Mucosa of gallbladder (tissue), 1 donor: ENCODE results near the gene BLMH. TPM values are rescaled to one million over a fixed set of nuclear protein-coding genes. Genes with fewer than 3 reads are reported as not detected.

Experiments used
- DNase-seq: peaks from one replicate; pipeline ENCODE4 v3.0.0-alpha.2; 2020; ENCODE audit warnings: low spot score
- total RNA-seq: library from RNA; stranded (reverse); gene quantifications from one replicate; pipeline ENCODE4 v1.2.1, GENCODE V29; 2021
- donor health status: DM: no; HTN: no; CAD: no.

Gene BLMH
- total RNA-seq, 1 donor from 2014 or later: 30.2 TPM

DNA sequence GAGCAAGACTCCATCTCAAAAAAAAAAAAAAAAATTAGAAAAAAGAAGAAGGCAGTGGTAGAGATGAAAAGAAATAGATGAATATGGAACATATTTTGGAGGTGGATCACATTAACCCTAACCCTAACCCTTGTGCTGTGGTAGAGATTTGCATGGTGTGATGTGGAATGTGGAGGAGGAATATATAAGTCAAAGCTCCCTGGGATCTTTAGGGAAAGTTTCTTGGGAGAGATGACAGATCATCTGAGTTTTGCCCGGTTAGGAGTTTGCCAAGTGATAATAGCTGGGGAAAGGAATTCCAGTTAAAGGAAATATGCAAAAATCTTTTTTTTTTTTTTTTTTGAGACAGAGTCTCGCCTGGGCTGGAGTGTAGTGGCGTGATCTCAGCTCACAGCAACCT lies 13.0 kb upstream of the BLMH start:
- DNase-seq: no peak

DNA sequence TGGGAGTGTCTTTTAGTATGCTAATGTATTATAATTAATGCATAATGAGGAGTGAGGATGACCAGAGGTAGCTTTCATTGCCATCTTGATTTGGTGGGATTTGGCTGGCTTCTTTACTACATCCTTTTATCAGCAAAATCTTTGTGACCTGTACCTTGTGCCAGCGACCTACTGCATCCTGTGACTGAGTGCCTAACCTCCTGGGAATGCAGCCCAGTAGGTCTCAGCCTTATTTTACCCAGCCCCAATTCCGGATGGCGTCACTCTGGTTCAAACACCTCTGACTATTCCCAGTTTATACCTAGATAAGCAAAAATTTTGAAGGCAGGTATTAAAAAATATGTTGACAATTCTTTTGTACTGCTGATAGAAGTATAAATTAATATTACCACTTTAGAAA lies 10.5 kb upstream of the BLMH start:
- no peak for DNase-seq

DNA sequence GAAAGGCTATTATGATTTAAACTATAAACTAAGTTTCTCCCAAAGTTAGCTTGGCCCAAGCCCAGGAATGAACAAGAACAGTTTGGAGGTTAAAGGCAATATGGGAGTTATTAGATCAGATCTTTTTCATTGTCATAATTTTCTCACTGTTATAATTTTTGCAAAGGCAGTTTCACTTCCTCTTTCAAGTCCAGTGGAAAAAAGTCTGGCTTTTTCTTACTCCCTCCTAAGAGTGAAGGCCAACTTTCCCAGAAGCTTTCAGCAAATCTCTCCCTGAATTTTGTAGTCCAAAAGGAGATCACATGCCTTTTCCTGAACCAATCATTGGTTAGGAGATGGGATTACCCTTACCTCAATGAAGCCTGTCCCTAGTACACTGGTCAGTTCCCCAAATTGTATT lies 9.1 kb upstream of the BLMH start:
- DNase-seq: no peak

DNA sequence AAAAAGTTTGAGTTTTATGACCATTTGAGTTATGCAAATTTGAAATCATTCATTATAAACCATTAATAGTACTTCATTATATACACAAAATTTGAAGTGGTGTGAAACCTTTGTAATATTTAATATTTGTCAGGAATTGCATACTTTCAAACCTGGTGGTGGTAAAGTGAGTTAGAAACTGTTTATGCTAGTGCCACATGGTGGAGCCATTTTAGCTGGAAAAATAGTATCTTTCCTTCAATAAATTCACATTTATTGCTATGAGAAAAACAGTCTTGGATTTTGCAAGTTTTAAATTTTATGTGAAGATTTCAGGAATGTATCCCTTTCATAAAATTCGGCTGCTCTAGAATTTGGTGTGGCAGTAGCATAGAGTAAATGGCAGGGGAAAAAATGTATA lies 7.3 kb upstream of the BLMH start:
- DNase-seq: no peak

DNA sequence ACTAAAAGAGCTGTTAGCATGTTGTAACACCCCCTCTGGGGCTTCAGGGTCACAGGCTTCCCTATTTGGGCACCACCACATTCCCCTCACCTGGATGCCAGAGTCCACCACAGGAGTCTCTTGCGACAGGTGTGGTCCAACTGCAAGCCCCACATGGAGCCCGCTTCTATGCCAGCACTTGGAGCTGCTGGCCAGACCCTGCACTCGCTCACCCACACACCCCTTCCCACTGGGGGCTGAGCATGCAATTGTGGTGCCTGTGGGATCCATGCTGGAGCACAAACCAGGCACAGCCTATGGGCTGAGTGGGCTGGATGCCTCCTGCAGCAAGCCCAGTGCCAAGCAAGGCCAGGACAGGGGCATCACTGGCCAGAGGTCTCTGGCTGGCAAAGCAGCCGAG lies 6.0 kb upstream of the BLMH start:
- DNase-seq: no peak

DNA sequence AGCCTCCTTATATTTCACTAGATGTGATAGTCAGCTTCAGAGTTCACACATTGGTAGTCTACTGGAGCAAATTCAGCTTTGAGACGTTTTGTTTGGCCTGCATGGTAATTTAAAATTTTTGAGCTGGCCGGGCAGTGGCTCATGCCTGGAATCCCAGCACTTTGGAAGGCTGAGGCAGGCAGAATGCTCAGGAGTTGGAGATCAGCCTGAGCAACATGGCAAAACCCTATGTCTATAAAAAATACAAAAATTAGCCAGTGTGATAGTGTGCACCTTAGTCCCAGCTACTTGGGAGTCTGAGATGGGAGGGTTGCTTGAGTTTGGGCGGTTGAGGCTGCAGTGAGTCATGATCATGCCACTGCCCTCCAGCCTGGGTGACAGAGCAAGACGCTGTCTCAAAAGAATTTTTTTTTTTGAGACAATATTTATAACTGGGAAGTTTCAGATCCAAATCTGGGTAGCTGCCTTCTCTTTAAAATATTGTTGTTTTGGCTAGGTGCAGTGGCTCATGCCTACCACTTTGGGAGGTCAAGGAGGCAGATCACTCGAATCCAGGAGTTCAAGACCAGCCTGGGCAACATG lies 4.8 kb upstream of the BLMH start:
- no peak for DNase-seq

DNA sequence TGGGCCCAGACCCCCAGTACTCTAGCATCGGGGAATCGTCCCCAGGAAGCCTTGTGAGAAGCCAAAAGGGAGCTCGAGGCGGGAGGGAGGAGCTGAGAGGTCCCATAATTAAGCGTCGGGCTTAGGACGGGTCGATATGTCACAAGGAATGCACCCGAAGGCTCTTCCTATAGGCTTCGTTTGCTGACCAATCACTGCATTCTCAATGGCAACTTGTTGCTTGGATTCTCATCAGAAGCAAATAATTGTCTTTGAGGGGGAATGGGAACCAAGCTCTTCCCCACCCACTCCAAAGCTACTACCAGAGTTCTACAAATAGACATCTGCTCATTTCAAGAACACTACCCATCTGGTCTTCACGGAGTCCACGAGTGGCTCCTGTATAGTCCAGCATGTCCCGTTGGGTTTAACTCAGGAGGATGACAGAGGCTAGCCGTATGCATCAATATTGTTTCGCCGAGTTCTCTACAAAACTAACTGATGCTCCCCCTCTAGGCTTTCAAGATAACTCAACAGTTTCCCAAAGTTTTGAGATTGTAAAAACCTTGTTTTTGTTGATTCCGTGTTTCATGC lies 628 bp upstream of the BLMH start:
- peak; percentile 18 for DNase-seq

DNA sequence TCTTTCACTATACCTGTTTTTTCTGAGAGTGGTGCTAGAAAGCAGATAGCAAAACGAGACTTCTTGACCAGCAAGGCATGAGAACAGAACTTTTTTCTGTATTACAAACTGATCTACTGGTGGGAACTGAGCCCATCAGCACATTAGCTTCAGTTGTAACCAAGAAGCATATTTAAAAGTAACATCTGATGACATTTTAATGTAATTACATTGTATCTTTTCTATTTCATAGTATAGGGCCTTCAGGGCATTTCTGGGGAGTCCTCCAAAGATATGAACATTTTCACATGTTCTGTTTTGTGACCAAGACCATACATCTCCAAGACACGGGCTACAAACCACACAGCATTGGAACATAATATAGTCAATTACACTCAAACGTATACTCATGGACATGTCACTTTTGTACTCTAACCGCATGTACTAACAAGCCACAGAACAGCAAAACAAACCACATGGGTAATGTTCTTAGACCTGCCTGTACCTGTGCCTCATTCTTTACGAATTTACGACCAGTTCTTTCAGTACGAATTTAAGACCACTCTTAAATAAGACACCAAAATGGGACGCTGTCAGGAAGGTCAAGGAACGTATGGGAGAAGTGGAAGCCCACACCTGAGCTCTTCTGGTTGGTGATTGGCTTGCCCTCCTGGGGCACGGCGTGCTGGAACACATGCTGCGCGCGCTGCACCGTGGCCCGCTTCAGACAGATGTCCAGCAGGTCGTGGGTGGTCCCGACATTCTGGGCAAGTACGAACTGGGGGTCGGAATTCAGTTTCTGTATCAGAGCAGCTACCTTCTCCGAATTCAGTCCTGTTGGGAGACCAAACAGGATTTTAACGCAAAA lies 825 bp downstream of the BLMH start:
- DNase-seq: no peak

DNA sequence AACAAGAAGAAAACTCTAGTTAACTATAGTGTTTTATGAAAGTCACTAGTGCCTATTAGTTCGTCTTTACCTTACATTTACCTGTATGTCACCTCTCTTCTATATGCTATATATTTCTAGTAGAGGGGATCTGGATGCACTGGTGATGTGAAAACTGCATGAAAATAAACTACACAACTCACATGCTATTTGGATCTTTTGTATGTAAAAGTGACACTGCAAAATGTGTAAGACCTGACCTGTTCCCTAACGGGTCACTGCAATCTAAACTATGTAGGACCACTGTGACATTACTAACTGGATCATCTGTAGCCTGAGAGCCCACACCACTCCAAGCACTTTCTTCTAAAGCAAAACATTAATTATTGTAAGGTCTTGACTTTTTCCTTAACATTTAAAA lies 1.7 kb downstream of the BLMH start:
- DNase-seq: no peak

DNA sequence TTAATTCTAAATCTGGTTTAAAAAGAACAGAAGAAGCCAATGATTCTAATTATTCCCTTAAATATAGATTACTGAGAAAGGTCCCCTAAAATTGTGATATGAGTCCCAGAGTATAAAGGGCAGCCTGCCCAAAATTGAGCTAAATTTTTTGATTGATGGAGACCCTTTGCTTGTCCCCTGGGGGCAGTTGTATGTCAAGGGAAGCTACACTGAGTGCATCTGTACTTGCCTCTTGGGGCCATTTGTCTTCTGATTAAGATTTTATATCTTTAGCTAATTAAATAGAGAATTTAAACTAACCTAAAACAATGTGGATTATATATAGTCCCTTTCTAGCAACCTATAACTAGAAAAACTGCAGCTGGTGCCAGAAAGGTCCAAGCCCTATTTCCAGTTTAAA lies 12.6 kb downstream of the BLMH start:
- no peak for DNase-seq

DNA sequence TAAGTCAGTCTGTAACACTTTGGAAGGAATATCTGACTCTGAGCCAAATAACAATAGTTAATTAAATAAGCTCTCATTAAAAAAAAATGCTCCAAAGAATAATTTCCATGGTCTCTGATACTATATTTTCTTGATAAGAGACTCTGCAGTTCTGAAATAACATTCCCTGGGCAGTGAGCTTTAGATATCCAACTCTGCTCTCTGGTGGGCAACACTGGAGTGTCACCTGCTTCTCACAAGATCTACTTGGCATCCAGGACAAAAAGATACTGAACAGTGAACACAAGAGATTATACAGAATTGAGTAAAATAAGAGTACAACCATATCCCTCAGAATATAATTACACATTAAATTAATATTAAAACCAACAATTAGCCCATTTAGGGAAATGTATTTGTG lies 13.7 kb downstream of the BLMH start:
- no peak for DNase-seq

DNA sequence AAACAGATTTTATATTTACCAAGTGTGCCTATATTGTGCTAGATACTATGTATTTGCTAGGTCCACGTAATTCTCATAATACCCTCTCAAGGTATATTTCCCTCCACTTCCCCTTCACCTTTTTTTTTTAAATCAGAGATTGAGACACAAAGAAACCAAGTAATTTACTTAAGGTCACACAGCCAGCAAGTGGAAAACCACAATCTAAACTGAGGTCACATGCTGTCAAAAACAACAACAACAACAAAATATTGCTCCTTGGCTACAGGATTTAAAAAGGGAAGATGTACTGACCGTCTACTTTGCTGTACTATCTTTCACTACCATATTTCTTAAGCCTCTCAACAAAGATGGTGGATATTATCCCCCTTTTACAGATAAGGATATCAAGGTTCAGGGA lies 15.8 kb downstream of the BLMH start:
- DNase-seq: no peak

DNA sequence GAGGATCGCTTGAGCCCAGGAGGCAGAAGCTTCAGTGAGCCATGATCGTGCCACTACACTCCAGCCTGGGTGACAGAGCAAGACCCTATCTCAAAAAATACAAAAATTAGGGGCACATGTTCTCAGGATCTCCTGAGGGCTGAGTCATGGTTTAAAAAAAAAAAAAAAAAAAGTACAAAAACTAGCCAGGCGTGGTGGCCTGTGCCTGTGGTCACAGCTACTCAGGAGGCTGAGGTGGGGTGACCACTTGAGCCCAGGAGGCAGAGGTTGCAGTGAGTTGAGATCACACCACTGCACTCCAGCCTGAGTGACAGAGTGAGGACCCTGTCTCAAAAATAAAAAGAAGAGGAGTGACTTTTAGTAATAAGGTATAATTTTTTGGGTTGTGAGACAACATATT lies 16.9 kb downstream of the BLMH start:
- no peak for DNase-seq

DNA sequence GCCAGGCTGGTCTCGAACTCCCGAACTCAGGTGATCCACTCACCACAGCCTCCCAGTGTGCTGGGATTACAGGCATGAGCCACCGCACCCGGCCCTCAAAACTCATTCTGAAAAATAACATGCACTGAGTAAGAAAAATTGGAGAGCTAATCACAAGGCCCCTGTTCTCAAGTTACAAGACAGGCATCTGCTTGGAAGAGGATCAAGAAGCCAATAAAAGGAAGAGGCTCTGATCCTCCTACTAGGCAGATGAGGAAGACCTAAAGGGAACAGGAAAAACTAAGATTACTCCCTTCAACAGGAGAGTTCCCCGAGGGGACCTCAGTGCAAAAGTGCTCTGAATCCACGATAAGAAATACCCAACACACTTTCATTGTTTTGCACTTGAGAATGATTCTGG lies 18.4 kb downstream of the BLMH start:
- DNase-seq: no peak

DNA sequence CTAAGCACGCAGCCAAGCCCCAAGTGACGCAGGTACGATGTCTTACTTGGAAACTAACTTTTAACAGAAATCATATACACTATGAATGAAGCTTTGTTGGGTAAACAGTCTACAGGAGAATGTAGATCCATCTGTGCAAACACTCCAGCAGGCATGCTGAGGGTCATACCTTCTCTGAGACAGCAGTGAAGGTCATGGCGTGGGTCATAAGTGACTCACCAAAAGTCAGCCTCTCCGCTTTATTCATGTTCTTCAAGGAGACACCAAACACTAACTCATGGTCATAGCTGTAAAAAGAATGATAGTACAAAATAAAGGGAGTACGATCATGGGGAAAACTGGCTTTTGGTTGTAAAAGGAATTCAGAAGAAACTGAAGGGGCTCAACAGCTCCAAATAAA lies 20.6 kb downstream of the BLMH start:
- no peak for DNase-seq

DNA sequence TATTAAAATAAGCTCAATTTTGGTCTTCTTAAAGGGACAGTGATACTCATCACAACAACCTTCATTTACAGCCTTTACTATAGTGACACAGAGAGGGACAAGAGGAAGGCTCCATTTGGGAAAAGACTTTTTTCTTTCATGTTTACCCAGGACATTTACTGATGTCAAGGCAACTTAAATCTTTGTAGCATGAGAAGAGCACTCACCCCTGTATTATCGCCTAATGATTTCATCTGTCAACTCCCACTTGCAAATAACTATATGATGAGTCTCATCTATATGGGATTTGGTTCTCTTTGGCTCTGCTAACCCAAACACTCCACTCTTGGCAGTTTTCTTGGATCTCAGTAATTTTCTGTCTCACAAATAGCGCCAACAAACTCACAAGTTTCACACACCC lies 24.1 kb downstream of the BLMH start:
- no peak for DNase-seq

DNA sequence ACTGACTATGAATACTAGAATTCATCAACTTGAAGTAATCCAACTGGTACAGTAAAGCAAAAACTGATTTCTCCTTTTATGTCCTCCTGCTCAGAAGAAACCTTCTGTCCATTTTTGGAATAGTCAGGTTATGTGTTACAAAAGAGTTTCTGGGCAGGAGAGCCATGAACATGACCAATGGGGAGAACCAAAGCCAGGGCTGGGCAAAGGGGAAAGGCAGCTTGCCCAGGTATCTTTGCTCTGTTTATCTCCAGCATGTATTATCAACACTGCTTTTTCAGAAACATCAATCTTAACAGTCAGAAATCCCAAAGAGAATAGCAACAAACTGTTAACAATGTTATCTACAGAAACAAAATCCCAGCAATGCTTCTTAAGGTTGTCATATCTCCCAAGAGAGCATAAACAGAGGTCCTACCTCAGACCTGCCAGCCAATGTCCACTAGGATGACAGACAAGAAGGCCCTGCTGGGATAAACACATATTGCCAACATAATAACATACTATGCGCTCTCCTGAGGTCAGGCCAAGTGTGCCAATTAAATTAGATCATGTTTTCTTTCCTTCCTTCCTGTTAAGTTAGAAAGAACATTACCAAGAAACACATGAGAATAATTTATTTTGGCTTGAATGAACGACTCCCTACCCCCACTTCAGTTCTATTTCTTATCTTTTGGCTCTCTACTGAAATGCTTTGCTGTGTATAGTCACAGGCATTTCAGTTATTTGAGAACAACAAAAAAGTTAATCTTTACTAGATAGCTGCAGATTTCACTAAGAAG lies 28.0 kb downstream of the BLMH start:
- no peak for DNase-seq

DNA sequence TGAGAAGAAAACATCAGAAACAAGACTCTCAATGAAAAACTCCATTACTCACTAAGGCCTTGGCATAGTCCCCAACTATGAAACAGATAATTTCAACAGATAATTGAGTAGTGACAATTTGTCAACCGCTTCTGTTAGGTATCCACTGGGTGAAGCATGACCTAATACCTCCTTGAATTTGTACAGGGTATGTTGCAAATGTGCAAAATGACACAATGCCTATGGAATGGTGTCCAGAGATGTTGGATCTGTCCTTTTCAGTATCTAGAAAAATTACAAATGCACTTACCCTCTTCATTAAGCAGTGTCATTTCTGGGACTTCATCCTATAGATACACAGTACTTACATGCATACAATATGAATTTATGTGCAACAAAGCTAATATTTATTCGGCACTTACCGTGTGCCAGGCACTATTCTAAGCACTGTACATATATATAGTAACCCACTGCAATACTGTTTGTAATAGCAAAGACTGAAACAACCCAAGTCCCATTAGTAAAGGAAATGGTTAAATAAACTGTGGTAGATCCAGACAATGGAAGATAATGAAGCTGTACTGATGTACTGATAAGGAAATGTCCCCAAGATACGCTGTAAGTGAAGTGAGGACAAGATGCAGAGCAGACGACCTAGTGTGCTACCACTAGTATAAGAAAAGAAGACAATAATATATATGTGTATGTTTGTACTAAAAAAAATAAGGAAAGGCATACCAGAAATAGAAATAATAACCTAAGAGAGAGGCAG lies 34.8 kb downstream of the BLMH start:
- DNase-seq: no peak

DNA sequence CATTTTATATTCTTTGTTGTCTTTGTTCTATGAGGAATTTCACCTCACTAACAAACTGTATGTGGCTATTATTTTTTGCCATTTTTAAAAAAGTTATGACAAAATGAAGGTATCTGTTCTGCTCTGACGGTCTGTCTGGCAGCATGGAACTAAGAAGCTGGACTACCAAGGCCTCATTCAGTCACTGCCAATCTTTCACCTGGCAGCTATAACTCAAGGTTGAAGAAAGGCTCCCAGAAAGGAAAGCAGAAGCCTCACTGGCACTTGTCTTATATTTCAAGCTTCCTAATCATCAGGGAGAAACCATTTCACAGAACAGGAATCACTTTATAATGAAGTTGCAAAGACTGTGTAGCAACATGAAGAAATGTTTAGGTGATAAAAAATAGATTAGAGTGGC lies 37.6 kb downstream of the BLMH start:
- DNase-seq: no peak

DNA sequence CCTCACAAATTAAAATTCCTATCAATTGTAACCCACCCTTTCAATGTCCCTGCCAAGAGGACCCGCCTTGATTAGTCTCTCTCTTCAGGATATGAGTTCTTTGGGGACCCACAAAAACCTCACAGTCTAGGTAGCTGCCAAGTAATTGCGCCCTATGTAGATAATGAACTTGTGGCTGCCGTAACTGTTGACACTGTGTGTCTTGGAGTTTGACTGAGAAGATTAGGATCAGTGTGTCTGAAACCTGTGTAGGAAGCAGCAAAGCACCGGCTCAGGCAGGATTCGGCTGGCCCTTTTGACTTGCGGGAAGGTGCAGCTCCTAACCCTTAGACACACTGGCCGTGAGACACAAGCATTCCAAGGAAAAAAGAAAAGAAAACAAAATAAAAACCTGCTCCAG lies 38.4 kb downstream of the BLMH start:
- no peak for DNase-seq

DNA sequence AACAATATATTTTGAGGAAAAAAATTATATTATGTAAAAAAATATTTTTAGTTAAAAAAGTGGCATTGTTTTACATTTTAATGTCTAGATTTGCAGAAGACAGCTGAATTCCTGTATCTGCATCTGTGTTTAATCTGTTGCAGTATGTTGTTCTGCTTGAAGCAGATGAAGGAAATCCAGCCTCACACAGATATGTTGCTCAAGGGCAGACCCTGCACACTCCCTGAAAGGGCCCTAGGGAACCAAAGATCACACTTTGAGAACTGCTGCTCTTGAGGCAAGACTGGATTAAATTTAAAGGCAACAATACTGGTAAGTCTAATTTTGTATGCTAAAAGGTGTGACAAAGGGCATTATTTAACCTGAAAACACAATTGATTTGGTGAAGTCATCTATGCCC lies 39.8 kb downstream of the BLMH start:
- no peak for DNase-seq

DNA sequence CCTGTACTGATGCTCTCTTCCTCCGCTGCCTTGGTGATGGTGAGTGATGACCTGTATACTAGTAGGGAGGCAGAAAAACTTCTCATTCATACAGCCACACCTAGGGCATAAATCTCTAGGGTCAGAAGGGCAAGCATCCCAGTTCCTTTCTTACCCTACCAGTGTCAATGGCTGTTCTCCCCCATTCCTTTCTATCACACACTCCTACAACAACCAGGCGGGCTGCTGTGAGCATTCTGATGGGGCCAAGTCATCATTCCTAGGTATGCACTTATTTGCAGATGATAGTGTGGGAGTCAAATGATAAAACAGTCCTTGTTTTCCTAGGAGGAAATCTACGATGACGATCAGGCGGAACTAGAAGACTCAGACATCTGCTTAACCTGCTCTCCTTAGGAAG lies 42.3 kb downstream of the BLMH start:
- DNase-seq: no peak
